ENCODE measurements around the gene MBNL1.

The MBNL1 gene

GRCh38 chr3:152444029-152444641 lies 175.4 kb downstream of the MBNL1 start:
- DNase-seq (ENCODE audit: low read depth, low spot score): no peak

- no peak for DNase-seq (ENCODE audit: low read depth, low spot score)
These were observed 176.5 kb downstream of the MBNL1 start for GRCh38 chr3:152445212-152445611.

GRCh38 chr3:152446495-152446894 lies 177.8 kb downstream of the MBNL1 start:
- no peak for DNase-seq (ENCODE audit: low read depth, low spot score)

GRCh38 chr3:152447511-152447910 lies 178.8 kb downstream of the MBNL1 start:
- no peak for DNase-seq (ENCODE audit: low read depth, low spot score)

GRCh38 chr3:152448091-152448490 lies 179.4 kb downstream of the MBNL1 start:
- no peak for DNase-seq (ENCODE audit: low read depth, low spot score)

GRCh38 chr3:152452318-152452717 lies 183.6 kb downstream of the MBNL1 start:
- DNase-seq (ENCODE audit: low read depth, low spot score): no peak

GRCh38 chr3:152454076-152454875 lies 185.5 kb downstream of the MBNL1 start:
- no peak for DNase-seq (ENCODE audit: low read depth, low spot score)

- DNase-seq (ENCODE audit: low read depth, low spot score): no peak
These were observed 187.3 kb downstream of the MBNL1 start for GRCh38 chr3:152455989-152456388.

GRCh38 chr3:152457500-152458375 lies 189.0 kb downstream of the MBNL1 start:
- DNase-seq (ENCODE audit: low read depth, low spot score): no peak

GRCh38 chr3:152458376-152459117 lies 189.8 kb downstream of the MBNL1 start:
- DNase-seq (ENCODE audit: low read depth, low spot score): no peak

GRCh38 chr3:152459118-152459515 lies 190.4 kb downstream of the MBNL1 start:
- DNase-seq (ENCODE audit: low read depth, low spot score): no peak

- DNase-seq (ENCODE audit: low read depth, low spot score): no peak
These were observed 190.8 kb downstream of the MBNL1 start for GRCh38 chr3:152459572-152459971.

GRCh38 chr3:152460936-152461335 lies 192.2 kb downstream of the MBNL1 start:
- no peak for DNase-seq (ENCODE audit: low read depth, low spot score)

GRCh38 chr3:152461460-152461859 lies 192.7 kb downstream of the MBNL1 start:
- no peak for DNase-seq (ENCODE audit: low read depth, low spot score)

- no peak for DNase-seq (ENCODE audit: low read depth, low spot score)
These were observed 198.1 kb downstream of the MBNL1 start for GRCh38 chr3:152466784-152467183.

GRCh38 chr3:152469248-152470025 lies 200.7 kb downstream of the MBNL1 start:
- DNase-seq (ENCODE audit: low read depth, low spot score): no peak

GRCh38 chr3:152470095-152470494 lies 201.4 kb downstream of the MBNL1 start:
- no peak for DNase-seq (ENCODE audit: low read depth, low spot score)

- no peak for DNase-seq (ENCODE audit: low read depth, low spot score)
These were observed 202.2 kb downstream of the MBNL1 start for GRCh38 chr3:152470893-152471292.

GRCh38 chr3:152471814-152472671 lies 203.3 kb downstream of the MBNL1 start:
- DNase-seq (ENCODE audit: low read depth, low spot score): no peak

- DNase-seq (ENCODE audit: low read depth, low spot score): no peak
These were observed 203.9 kb downstream of the MBNL1 start for GRCh38 chr3:152472672-152472954.

Data from iPS DF 19.7 (cell line).